Lower lobe of right lung (tissue), 2 donors: ENCODE results near the gene ANKRD52. TPM values are rescaled to one million over a fixed set of nuclear protein-coding genes. Genes with fewer than 3 reads are reported as not detected.

Source experiments
- ATAC-seq, 2 donors: fragments of 200-7000 bp; cut with Tn5 transposase; one replicate each; pipeline ENCODE4 v1.9.1; 2020 to 2022; ENCODE audit warnings: mild to moderate bottlenecking in 2 of 2, moderate library complexity in 2 of 2
- DNase-seq: peaks from one replicate; pipeline ENCODE4 v3.0.0-alpha.2; 2020
- H3K27ac ChIP-seq: fragments of 200-600 bp; one replicate; pipeline ENCODE4 v1.8.0; 2022
- H3K27me3 ChIP-seq: fragments of 200-600 bp; one replicate; pipeline ENCODE4 v1.8.0; 2022; ENCODE audit warnings: low read depth
- H3K36me3 ChIP-seq: fragments of 200-600 bp; one replicate; pipeline ENCODE4 v1.8.0; 2022; ENCODE audit warnings: mild to moderate bottlenecking
- H3K4me1 ChIP-seq: fragments of 200-600 bp; one replicate; pipeline ENCODE4 v1.8.0; 2022
- H3K4me3 ChIP-seq: fragments of 200-600 bp; one replicate; pipeline ENCODE4 v1.8.0; 2022; ENCODE audit warnings: mild to moderate bottlenecking
- H3K9me3 ChIP-seq: fragments of 200-600 bp; one replicate; pipeline ENCODE4 v1.8.0; 2022
- CTCF ChIP-seq: fragments of 200-600 bp; IDR thresholded peaks from one replicate; pipeline ENCODE4 v1.8.0; 2022; ENCODE audit warnings: antibody characterized with exemption, mild to moderate bottlenecking
- intact Hi-C: fragments of 100-400 bp; cut with DNase I; formaldehyde crosslinking; loops from one replicate; pipeline ENCODE4 v1.11.0; 2022
- total RNA-seq: library from RNA; stranded (reverse); fragmentation: NEBNext Ultra II Directional; extraction: Animal tissue kit (Norgen Biotek cat#: 25700); gene quantifications from one replicate; pipeline ENCODE4 v1.2.1, GENCODE V29; 2021
- donor health status: DM: no; HTN: yes; CAD: no; lungs with severe emphysema.

Gene ANKRD52
- total RNA-seq, 1 donor from 2014 or later, result 27.8 TPM

- H3K27me3 ChIP-seq, result no peaks in the 10 kb centered on the region
- no peaks in the 10 kb centered on the region for H3K9me3 ChIP-seq
- ATAC-seq (no peak), DNase-seq (no peak)
- no peaks in the 10 kb centered on the region for H3K4me1 ChIP-seq
- no peak for TF ChIP-seq CTCF
- H3K4me3 ChIP-seq, result no peak overlapping the region
- peaks cover 26% of the 10 kb centered on the region for H3K36me3 ChIP-seq
- intact Hi-C loops, result no loop called here
- no peak overlapping the region for H3K27ac ChIP-seq
Measured at GRCh38 chr12:56236091-56236490, 22.1 kb downstream of the ANKRD52 start.

GRCh38 chr12:56234746-56235436, 23.3 kb downstream of the ANKRD52 start:
- H3K27me3 ChIP-seq, result no peaks in the 10 kb centered on the region
- no peak overlapping the region for H3K27ac ChIP-seq
- no peak for ATAC-seq
- no peaks in the 10 kb centered on the region for H3K4me1 ChIP-seq
- peaks cover 14% of the 10 kb centered on the region for H3K36me3 ChIP-seq
- no peaks in the 10 kb centered on the region for H3K9me3 ChIP-seq
- no peak overlapping the region for H3K4me3 ChIP-seq
- DNase-seq, result no peak
- TF ChIP-seq CTCF, result no peak
- intact Hi-C loops, result no loop called here

- TF ChIP-seq CTCF, result no peak
- Histone ChIP-seq H3K36me3 (peaks cover 14% of the 10 kb centered on the region), H3K9me3 (no peaks in the 10 kb centered on the region), H3K27ac (no peak overlapping the region), H3K27me3 (no peaks in the 10 kb centered on the region), H3K4me1 (no peaks in the 10 kb centered on the region), H3K4me3 (no peak overlapping the region)
- no peak for DNase-seq
- ATAC-seq, result no peak
- intact Hi-C loops, result no loop called here
Measured at GRCh38 chr12:56231184-56231582, 27.0 kb downstream of the ANKRD52 start.

GRCh38 chr12:56230432-56231183, 27.6 kb downstream of the ANKRD52 start:
- DNase-seq, result no peak
- Histone ChIP-seq H3K27me3 (no peaks in the 10 kb centered on the region), H3K9me3 (no peaks in the 10 kb centered on the region), H3K27ac (no peak overlapping the region), H3K4me1 (no peaks in the 10 kb centered on the region), H3K4me3 (no peak overlapping the region), H3K36me3 (peaks cover 14% of the 10 kb centered on the region)
- intact Hi-C loops, result no loop called here
- no peak for TF ChIP-seq CTCF
- ATAC-seq, result peak in 1 of 2 donors; percentile 25

GRCh38 chr12:56229916-56230431, 28.2 kb downstream of the ANKRD52 start, which contains the start of gene SLC39A5:
Gene SLC39A5 (plus strand): TSS chr12:56230051. CDS start chr12:56231275, 1,224 bp downstream.
- TF ChIP-seq CTCF, result no peak
- Histone ChIP-seq H3K36me3 (peaks cover 14% of the 10 kb centered on the region), H3K27me3 (no peaks in the 10 kb centered on the region), H3K9me3 (no peaks in the 10 kb centered on the region), H3K27ac (no peak within 1 kb of the TSS), H3K4me1 (peaks cover 1% of the 10 kb centered on the region), H3K4me3 (no peak within 1 kb of the TSS)
- DNase-seq, result no peak
- ATAC-seq, result no peak
- intact Hi-C loops, result no loop called here
